GM10266 (cell line): ENCODE data around the gene GPR137.

Experiments used
- DNase-seq: peaks from one replicate; pipeline ENCODE4 v3.0.0; 2012; ENCODE audit errors: extremely low spot score
- CTCF ChIP-seq: IDR thresholded peaks from 2 replicates; pipeline ENCODE4 v1.5.1; 2012; ENCODE audit warnings: mild to moderate bottlenecking, low read depth; ENCODE audit not compliant: control insufficient read depth, insufficient read depth; ENCODE audit errors: missing control alignments

The GPR137 gene

GRCh38 chr11:64264371-64264852 lies 21.2 kb upstream of the GPR137 start:
- TF ChIP-seq CTCF, result no peak
- no peak for DNase-seq

DNA sequence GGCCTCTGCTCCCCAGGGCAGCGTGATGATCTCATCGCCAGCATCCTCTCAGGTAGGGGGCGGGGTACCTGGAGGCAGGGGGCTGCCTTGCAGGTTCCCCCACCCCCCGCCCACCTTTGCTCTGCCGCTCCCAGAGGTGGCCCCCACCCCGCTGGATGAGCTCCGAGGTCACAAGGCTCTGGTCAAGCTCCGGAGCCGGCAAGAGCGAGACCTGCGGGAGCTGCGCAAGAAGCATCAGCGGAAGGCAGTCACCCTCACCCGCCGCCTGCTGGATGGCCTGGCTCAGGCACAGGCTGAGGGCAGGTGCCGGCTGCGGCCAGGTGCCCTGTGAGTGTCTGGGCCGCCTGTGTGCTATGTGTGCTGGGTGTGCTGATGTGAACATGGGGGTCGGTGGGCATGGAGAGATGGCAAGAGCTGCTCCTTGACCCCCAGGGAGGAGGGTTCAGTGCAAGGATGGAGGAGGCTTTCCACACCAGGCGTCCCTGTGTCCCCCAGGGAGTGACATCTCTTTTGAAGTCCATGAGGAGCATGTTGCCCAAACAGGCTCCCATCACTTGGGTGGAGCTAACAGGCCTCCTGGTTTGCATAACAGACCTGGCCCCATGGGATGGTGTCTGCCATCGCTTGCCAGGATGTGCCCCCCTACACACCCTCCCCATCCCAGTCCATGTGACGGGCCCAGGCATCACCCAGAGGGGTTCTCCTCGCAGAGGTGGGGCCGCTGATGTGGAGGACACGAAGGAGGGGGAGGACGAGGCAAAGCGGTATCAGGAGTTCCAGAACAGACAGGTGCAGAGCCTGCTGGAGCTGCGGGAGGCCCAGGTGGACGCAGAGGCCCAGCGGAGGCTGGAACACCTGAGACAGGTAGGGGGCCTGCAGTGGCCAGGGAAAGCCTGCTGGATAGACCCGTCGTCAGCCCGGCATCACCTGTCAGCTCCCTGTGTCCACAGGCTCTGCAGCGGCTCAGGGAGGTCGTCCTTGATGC lies 20.2 kb upstream of the GPR137 start:
- no peak for DNase-seq
- TF ChIP-seq CTCF, result no peak

GRCh38 chr11:64266339-64266738 lies 19.3 kb upstream of the GPR137 start:
- TF ChIP-seq CTCF, result no peak
- DNase-seq, result no peak

GRCh38 chr11:64267207-64267945 lies 18.3 kb upstream of the GPR137 start:
- no peak for DNase-seq

DNA sequence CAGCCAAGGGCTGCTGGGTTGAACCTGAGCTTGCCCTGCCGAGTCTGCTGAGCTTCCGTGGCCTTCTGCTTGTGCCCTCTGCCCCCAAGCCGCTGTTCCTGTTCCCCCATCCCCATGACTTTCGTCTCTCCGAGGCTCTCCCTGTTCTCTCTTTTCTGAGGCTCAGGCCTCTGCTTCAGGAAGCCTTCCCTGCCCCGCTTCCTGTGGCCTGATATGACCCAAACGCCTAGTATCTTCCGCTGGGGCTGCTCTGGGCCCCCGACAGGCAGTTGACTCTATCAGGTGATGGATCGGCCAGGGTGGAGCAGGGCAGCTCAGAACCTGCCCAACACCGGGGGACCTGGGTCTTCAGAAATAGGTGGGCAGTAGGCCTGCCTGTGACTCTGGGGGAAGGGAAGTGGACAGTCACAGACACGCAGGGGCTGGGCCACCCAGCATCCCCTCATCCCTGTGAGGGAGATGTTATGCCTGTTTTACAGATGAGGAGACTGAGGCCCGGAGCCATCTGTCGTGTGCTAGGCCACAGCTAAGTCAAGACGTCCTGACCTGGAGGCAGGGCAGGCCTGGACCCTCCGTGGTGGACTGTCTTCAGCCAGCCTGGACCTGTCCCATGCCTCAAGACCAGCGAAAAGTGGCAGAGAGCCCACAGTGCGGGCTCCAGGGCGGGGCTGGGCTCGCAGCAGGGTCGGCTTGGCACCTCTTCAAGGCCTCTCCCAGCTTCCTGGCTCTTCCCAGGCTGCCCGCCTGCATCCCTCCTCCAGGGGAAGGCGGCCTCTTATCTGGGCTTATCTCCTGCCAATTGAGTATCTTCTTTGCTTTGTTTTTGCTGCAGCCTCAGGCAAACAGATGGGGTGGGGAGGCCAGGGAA lies 17.4 kb upstream of the GPR137 start:
- DNase-seq, result no peak
- no peak for TF ChIP-seq CTCF

More at GRCh38 chr11:64267207-64267945, 18.3 kb upstream of the GPR137 start:
- no peak for TF ChIP-seq CTCF

DNA sequence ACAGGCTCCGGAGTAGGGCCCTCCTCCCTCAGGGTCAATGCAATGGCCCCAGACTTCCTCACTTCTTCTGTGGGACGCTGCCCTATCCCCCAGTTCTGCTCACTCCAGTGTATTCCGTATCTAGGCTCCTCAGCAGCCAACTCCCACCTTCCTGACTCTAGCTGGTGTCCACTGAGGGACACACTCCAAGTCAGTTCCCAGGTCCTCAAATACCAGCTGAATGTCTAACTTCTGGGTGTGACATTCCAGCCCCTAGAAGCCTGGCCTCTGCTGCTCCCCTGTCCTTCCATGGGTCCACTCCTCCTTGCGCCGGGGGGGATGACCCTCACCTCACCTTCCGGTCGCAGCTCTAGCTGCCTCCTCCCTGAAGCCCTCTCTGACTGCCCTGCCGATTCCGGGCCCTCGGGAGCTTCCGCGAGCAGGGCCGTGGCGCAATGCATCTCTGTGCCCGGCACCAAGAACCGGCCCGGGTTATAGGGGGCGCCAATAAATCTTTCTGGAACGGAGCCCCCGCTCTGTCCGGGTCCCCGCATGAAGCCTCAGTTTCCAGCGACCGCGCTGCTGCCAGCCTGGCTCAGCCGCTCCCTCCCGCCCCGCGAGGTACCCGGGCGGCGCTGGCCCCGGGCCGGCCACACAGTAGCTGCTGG lies 16.6 kb upstream of the GPR137 start:
- DNase-seq, result peak; percentile 66
- no peak for TF ChIP-seq CTCF
